SU-DHL-6 (cell line): ENCODE measurements around the gene VAPB.

Experiments
- H2AFZ ChIP-seq: fragments of 200-600 bp; sonication (generic); 2 replicates; pipeline ENCODE4 v1.6.1; 2014; ENCODE audit warnings: low read depth, mild to moderate bottlenecking, moderate library complexity, mixed read lengths, antibody characterized with exemption, low read length; ENCODE audit not compliant: severe bottlenecking
- H3F3A ChIP-seq: fragments of 200-600 bp; shearing (Covaris generic); 2 replicates; pipeline ENCODE4 v1.6.0; 2016; ENCODE audit warnings: antibody characterized with exemption, mild to moderate bottlenecking; ENCODE audit not compliant: insufficient read depth
- H3K27ac ChIP-seq: fragments of 200-600 bp; sonication (generic); 2 replicates; pipeline ENCODE4 v1.5.1; 2016; ENCODE audit warnings: low read depth, mild to moderate bottlenecking, low read length, moderate library complexity, mixed read lengths
- H3K27me3 ChIP-seq: fragments of 200-600 bp; sonication (generic), shearing (Covaris generic); 2 replicates; pipeline ENCODE4 v1.6.0; 2014; ENCODE audit warnings: mild to moderate bottlenecking, low read length
- H3K36me3 ChIP-seq: fragments of 200-600 bp; sonication (generic); 2 replicates; pipeline ENCODE4 v1.6.1; 2014; ENCODE audit warnings: mild to moderate bottlenecking, low read length, mixed read lengths
- H3K4me2 ChIP-seq: fragments of 300-600, 200-600 bp; shearing (Covaris generic), sonication (generic); 2 replicates; pipeline ENCODE4 v1.6.0; 2014; ENCODE audit warnings: low read length, low read depth, mild to moderate bottlenecking; ENCODE audit not compliant: poor library complexity, severe bottlenecking
- H3K4me3 ChIP-seq: fragments of 200-600 bp; sonication (generic); 2 replicates; pipeline ENCODE4 v1.5.1; 2014; ENCODE audit warnings: antibody characterized with exemption, low read length, mild to moderate bottlenecking, mixed read lengths; ENCODE audit not compliant: insufficient read depth, poor library complexity, severe bottlenecking
- H3K79me2 ChIP-seq: fragments of 200-600 bp; sonication (generic); 2 replicates; pipeline ENCODE4 v1.6.1; 2014; ENCODE audit warnings: mild to moderate bottlenecking, low read length, moderate library complexity; ENCODE audit not compliant: insufficient read depth
- H3K9ac ChIP-seq: fragments of 200-600 bp; sonication (generic); 2 replicates; pipeline ENCODE4 v1.7.0; 2014; ENCODE audit warnings: mild to moderate bottlenecking, low read length
- H3K9me2 ChIP-seq: fragments of 200-600 bp; sonication (generic); replicated peaks from 2 replicates; pipeline ENCODE4 v1.6.1; 2014; ENCODE audit warnings: low read length; ENCODE audit not compliant: insufficient read depth
- H3K9me3 ChIP-seq: fragments of 200-600 bp; sonication (generic); 2 replicates; pipeline ENCODE4 v1.6.1; 2014; ENCODE audit warnings: low read length, mixed read lengths; ENCODE audit not compliant: insufficient read depth
- H4K20me1 ChIP-seq: fragments of 200-600 bp; sonication (generic); 2 replicates; pipeline ENCODE4 v1.6.1; 2014; ENCODE audit warnings: low read depth, mild to moderate bottlenecking, antibody characterized with exemption, low read length, moderate library complexity, mixed read lengths
- EZH2phosphoT487 ChIP-seq: fragments of 200-600 bp; sonication (generic), shearing (Covaris generic); conservative IDR thresholded peaks from 2 replicates; pipeline ENCODE4 v1.6.1; 2018; ENCODE audit warnings: mild to moderate bottlenecking, antibody characterized with exemption, low read length, moderate library complexity, mixed read lengths
- TF ChIP-seq, protein P1 (sequence below): fragments of 200-600 bp; sonication (generic); IDR thresholded peaks from one replicate; pipeline ENCODE4 v1.5.1; 2017; ENCODE audit warnings: antibody characterized with exemption, mild to moderate bottlenecking, low read length, moderate library complexity; ENCODE audit not compliant: insufficient read depth, poor library complexity, severe bottlenecking

The VAPB gene

GRCh38 chr20:58486207-58486606 is 97.2 kb downstream of the VAPB start:
- H2AFZ ChIP-seq = no peak overlapping the region
- peak overlapping the region; percentile 14 for H3K4me3 ChIP-seq
- no peak overlapping the region for H3K27ac ChIP-seq
- H3F3A ChIP-seq = no peaks in the 10 kb centered on the region
- H3K79me2 ChIP-seq = no peaks in the 10 kb centered on the region
- peaks cover 11% of the 10 kb centered on the region; the same call in 1 of the 2 replicates for H3K9me3 ChIP-seq
- H3K36me3 ChIP-seq = no peaks in the 10 kb centered on the region
- H3K27me3 ChIP-seq = no peaks in the 10 kb centered on the region
- no peak for TF ChIP-seq EZH2phosphoT487
- TF ChIP-seq, protein P1, sequence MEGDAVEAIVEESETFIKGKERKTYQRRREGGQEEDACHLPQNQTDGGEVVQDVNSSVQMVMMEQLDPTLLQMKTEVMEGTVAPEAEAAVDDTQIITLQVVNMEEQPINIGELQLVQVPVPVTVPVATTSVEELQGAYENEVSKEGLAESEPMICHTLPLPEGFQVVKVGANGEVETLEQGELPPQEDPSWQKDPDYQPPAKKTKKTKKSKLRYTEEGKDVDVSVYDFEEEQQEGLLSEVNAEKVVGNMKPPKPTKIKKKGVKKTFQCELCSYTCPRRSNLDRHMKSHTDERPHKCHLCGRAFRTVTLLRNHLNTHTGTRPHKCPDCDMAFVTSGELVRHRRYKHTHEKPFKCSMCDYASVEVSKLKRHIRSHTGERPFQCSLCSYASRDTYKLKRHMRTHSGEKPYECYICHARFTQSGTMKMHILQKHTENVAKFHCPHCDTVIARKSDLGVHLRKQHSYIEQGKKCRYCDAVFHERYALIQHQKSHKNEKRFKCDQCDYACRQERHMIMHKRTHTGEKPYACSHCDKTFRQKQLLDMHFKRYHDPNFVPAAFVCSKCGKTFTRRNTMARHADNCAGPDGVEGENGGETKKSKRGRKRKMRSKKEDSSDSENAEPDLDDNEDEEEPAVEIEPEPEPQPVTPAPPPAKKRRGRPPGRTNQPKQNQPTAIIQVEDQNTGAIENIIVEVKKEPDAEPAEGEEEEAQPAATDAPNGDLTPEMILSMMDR = no peak
- no peaks in the 10 kb centered on the region for H4K20me1 ChIP-seq
- no peak overlapping the region for H3K9ac ChIP-seq
- H3K4me2 ChIP-seq = no peak overlapping the region
- H3K9me2 ChIP-seq = no peaks in the 10 kb centered on the region

GRCh38 chr20:58492074-58492718 is 103.2 kb downstream of the VAPB start:
- H3K9me2 ChIP-seq = no peaks in the 10 kb centered on the region
- H3K36me3 ChIP-seq = no peaks in the 10 kb centered on the region
- no peaks in the 10 kb centered on the region for H4K20me1 ChIP-seq
- no peak overlapping the region for H3K27ac ChIP-seq
- no peak overlapping the region for H3K9ac ChIP-seq
- H3K9me3 ChIP-seq = no peaks in the 10 kb centered on the region
- no peaks in the 10 kb centered on the region for H3K79me2 ChIP-seq
- no peak overlapping the region for H2AFZ ChIP-seq
- no peaks in the 10 kb centered on the region for H3K27me3 ChIP-seq
- H3K4me3 ChIP-seq = no peak overlapping the region
- TF ChIP-seq, protein P1 = no peak
- TF ChIP-seq EZH2phosphoT487 = no peak
- no peaks in the 10 kb centered on the region for H3F3A ChIP-seq
- peak overlapping the region; percentile 25 for H3K4me2 ChIP-seq

GRCh38 chr20:58492795-58493524 is 103.9 kb downstream of the VAPB start:
- Histone ChIP-seq H3K4me3 (no peak overlapping the region), H2AFZ (no peak overlapping the region), H3K79me2 (no peaks in the 10 kb centered on the region), H3K27me3 (no peaks in the 10 kb centered on the region), H3K27ac (no peak overlapping the region), H3K4me2 (no peak overlapping the region), H3K36me3 (no peaks in the 10 kb centered on the region), H4K20me1 (no peaks in the 10 kb centered on the region), H3K9me3 (no peaks in the 10 kb centered on the region), H3K9me2 (no peaks in the 10 kb centered on the region), H3K9ac (no peak overlapping the region), H3F3A (no peaks in the 10 kb centered on the region)
- TF ChIP-seq, protein P1 = no peak
- no peak for TF ChIP-seq EZH2phosphoT487
